T-helper 1 cell (primary cell): ENCODE measurements around the gene USP38.
"Not testable (repeated sequence)": the region's sequence is repeated elsewhere in the genome, so short reads cannot be mapped to it uniquely, and the experiment has no call there.

Experiments used
- DNase-seq, 5 donors: peaks; one replicate each; pipeline ENCODE4 v3.0.0-alpha.2; 2012 to 2020

The USP38 gene

GRCh38 chr4:143207555-143207954 lies 22.8 kb downstream of the USP38 start:
- DNase-seq, result no peak

GRCh38 chr4:143212566-143212965 lies 27.8 kb downstream of the USP38 start:
- no peak for DNase-seq

GRCh38 chr4:143215873-143216272 lies 31.2 kb downstream of the USP38 start:
- DNase-seq, result no peak

- DNase-seq, result no peak
Measured at GRCh38 chr4:143224255-143224654, 39.5 kb downstream of the USP38 start.

GRCh38 chr4:143225167-143225566 lies 40.5 kb downstream of the USP38 start:
- no peak for DNase-seq

GRCh38 chr4:143230683-143231082 lies 46.0 kb downstream of the USP38 start:
- DNase-seq, result peak in 1 of 5 donors; percentile 2

GRCh38 chr4:143232277-143232676 lies 47.6 kb downstream of the USP38 start:
- DNase-seq, result no peak

- DNase-seq, result no peak
Measured at GRCh38 chr4:143234153-143234552, 49.4 kb downstream of the USP38 start.

- not testable (repeated sequence) for DNase-seq
Measured at GRCh38 chr4:143237195-143237594, 52.5 kb downstream of the USP38 start.

GRCh38 chr4:143240939-143241679 lies 56.4 kb downstream of the USP38 start:
- DNase-seq, result no peak

GRCh38 chr4:143241892-143242291 lies 57.2 kb downstream of the USP38 start:
- no peak for DNase-seq

- no peak for DNase-seq
Measured at GRCh38 chr4:143243041-143243440, 58.3 kb downstream of the USP38 start.

- DNase-seq, result no peak
Measured at GRCh38 chr4:143246977-143247376, 62.3 kb downstream of the USP38 start.

- no peak for DNase-seq
Measured at GRCh38 chr4:143247866-143248265, 63.1 kb downstream of the USP38 start.

- no peak for DNase-seq
Measured at GRCh38 chr4:143248827-143249226, 64.1 kb downstream of the USP38 start.

GRCh38 chr4:143250617-143251016 lies 65.9 kb downstream of the USP38 start:
- no peak for DNase-seq

GRCh38 chr4:143251348-143251747 lies 66.6 kb downstream of the USP38 start:
- no peak for DNase-seq

GRCh38 chr4:143251779-143252178 lies 67.1 kb downstream of the USP38 start:
- no peak for DNase-seq

GRCh38 chr4:143252478-143252877 lies 67.8 kb downstream of the USP38 start:
- DNase-seq, result no peak

- DNase-seq, result no peak
Measured at GRCh38 chr4:143253166-143253565, 68.4 kb downstream of the USP38 start.

- no peak for DNase-seq
Measured at GRCh38 chr4:143254491-143255226, 69.9 kb downstream of the USP38 start.

GRCh38 chr4:143256456-143256855 lies 71.7 kb downstream of the USP38 start:
- DNase-seq, result no peak

- no peak for DNase-seq
Measured at GRCh38 chr4:143257356-143257755, 72.6 kb downstream of the USP38 start.

- DNase-seq, result no peak
Measured at GRCh38 chr4:143260750-143261149, 76.0 kb downstream of the USP38 start.
